ENCODE measurements around the gene EFCAB12. TPM values are rescaled to one million over a fixed set of nuclear protein-coding genes. Genes with fewer than 3 reads are reported as not detected.

Gene EFCAB12
- total and polyA plus RNA-seq, 2 of the 13 experiments (the other 11 are each of a cell fraction or from before 2014, with no cell fraction given): 0.31 to 2.4 TPM

DNA sequence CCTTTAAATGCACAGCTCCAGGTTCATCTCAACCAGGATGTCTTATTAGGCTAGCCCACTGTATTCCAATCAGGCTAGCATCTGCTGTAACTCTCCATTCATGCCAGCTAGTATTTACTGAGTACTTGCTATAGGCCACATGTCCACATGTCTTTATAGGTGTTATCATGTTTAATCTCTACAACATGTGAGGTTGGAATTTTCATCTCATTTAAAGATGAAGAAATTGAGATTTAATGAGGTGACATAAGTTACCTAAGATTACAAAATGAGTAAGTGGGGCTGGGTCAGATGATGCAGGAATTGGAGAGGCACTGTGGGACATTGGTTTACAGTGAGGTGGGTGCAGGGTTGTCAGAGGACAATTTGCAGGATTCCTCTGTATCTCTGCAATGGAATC lies 14.5 kb upstream of the EFCAB12 start (continued):
- TF ChIP-seq KIAA2018 (CRISPR knock-in tag; IDR thresholded peaks at IDR 0.05; ENCODE audit: borderline replicate concordance) (no peak), MBD4 (IDR thresholded peaks at IDR 0.05; ENCODE audit: borderline replicate concordance, low read length) (no peak), ZNF253 (CRISPR knock-in tag; IDR thresholded peaks at IDR 0.05; ENCODE audit: borderline replicate concordance) (no peak), RFXANK (CRISPR knock-in tag; IDR thresholded peaks at IDR 0.05) (no peak)

DNA sequence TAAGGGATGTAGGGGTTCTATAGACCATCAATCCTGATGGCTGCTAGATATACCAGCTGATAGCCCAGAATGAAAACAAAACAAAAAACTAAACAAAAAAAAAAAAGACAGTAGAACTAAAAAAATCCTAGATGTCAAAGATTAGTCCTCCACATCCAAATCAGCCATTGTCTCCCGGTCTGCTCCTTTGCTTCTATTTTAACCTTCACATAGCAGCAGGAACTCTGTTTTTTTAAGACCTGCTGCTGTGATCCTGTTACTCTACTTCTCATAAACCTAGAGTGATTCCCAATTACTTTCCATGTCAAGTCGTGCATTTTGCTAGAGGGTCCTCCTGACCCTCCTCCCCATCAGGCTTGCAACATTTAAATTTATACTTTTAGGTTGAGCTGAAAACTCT lies 14.1 kb upstream of the EFCAB12 start:
- Histone ChIP-seq H2AFZ (ENCODE audit: low read length) (no peak overlapping the region), H3K36me3 (replicated peaks in 1 of 2; ENCODE audit: control insufficient read depth in 1 of 2, insufficient read depth in 2 of 2, low read length in 2 of 2) (peaks cover 2 to 3% of the 10 kb centered on the region in 2 experiments; a peak in 2 of 5 replicates), H3K4me3 (replicated peaks in 1 of 3; ENCODE audit: insufficient read depth in 1 of 3, low read depth in 2 of 3, low read length in 3 of 3) (no peak overlapping the region), H4K20me1 (ENCODE audit: insufficient read depth, low read length) (no peaks in the 10 kb centered on the region), H3K79me2 (ENCODE audit: insufficient read depth, low read length) (peaks cover 23% of the 10 kb centered on the region), H3K27ac (ENCODE audit: extremely low read length, insufficient read depth, low read length) (no peak overlapping the region), H3K4me1 (ENCODE audit: insufficient read depth, low read length) (peaks cover 44% of the 10 kb centered on the region), H3K27me3 (ENCODE audit: control insufficient read depth in 1 of 2, insufficient read depth in 2 of 2, low read length in 2 of 2) (no peaks in the 10 kb centered on the region; a peak in 1 of 5 replicates), H3K9ac (ENCODE audit: insufficient read depth, low read depth, low read length) (no peak overlapping the region), H3K4me2 (ENCODE audit: low read depth, low read length) (no peak overlapping the region), H3K9me3 (ENCODE audit: low read length) (no peaks in the 10 kb centered on the region)
- in situ Hi-C loops (cut with HindIII; ENCODE audit: extremely low pct_ligation_motif_present, low pct_unique_long_range_greater_than_20kb): no loop called here
- DNase-seq (ENCODE audit: low spot score) (no peak), ATAC-seq (no peak), FAIRE-seq (no peak)
- ChIA-PET POLR2A (no interaction called here), CTCF (ENCODE audit: low intra/inter-chr PET ratio, low total read pairs) (no interaction called here)
- WGBS (ENCODE audit: low lambda C conversion rate): 76% methylated on average over 2 of the region's 2 CpGs
- BruUV-seq (replicated peaks): no TSS peak
- intact Hi-C loops (cut with micrococcal nuclease; ENCODE audit: unreplicated experiment): no loop called here
- no peak for TF ChIP-seq MAZ (IDR thresholded peaks at IDR 0.05; ENCODE audit: borderline replicate concordance, low read depth, low read length)
- no peak for TF ChIP-seq MAZ (CRISPR knock-in tag; IDR thresholded peaks at IDR 0.05; ENCODE audit: low read depth)
- TF ChIP-seq KLF13 (CRISPR knock-in tag; IDR thresholded peaks at IDR 0.05): no peak
- TF ChIP-seq KLF16 (CRISPR knock-in tag; IDR thresholded peaks at IDR 0.05): no peak
- TF ChIP-seq, protein P1, sequence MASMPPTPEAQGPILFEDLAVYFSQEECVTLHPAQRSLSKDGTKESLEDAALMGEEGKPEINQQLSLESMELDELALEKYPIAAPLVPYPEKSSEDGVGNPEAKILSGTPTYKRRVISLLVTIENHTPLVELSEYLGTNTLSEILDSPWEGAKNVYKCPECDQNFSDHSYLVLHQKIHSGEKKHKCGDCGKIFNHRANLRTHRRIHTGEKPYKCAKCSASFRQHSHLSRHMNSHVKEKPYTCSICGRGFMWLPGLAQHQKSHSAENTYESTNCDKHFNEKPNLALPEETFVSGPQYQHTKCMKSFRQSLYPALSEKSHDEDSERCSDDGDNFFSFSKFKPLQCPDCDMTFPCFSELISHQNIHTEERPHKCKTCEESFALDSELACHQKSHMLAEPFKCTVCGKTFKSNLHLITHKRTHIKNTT (CRISPR knock-in tag; IDR thresholded peaks at IDR 0.05): no peak
- no peak for TF ChIP-seq MED13 (CRISPR knock-in tag; IDR thresholded peaks at IDR 0.05)
- TF ChIP-seq JARID2 (CRISPR knock-in tag; IDR thresholded peaks at IDR 0.05; ENCODE audit: insufficient replicate concordance): no peak
- TF ChIP-seq, protein P2, sequence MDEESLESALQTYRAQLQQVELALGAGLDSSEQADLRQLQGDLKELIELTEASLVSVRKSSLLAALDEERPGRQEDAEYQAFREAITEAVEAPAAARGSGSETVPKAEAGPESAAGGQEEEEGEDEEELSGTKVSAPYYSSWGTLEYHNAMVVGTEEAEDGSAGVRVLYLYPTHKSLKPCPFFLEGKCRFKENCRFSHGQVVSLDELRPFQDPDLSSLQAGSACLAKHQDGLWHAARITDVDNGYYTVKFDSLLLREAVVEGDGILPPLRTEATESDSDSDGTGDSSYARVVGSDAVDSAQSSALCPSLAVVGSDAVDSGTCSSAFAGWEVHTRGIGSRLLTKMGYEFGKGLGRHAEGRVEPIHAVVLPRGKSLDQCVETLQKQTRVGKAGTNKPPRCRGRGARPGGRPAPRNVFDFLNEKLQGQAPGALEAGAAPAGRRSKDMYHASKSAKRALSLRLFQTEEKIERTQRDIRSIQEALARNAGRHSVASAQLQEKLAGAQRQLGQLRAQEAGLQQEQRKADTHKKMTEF (CRISPR knock-in tag; IDR thresholded peaks at IDR 0.05): no peak
- TF ChIP-seq ZNF670 (CRISPR knock-in tag; IDR thresholded peaks at IDR 0.05; ENCODE audit: borderline replicate concordance): no peak

All from HepG2 (cell line).